OCI-LY1 (cell line): ENCODE data around the gene NUP93.

ENCODE experiments used
- H2AFZ ChIP-seq: fragments of 200-600 bp; sonication (generic), shearing (Covaris generic); 2 replicates; pipeline ENCODE4 v1.6.0; 2014; ENCODE audit warnings: antibody characterized with exemption, mild to moderate bottlenecking, low read length
- H3F3A ChIP-seq: fragments of 200-600 bp; sonication (generic), shearing (Covaris generic); 2 replicates; pipeline ENCODE4 v1.6.0; 2014; ENCODE audit warnings: mild to moderate bottlenecking, antibody characterized with exemption, low read length, moderate library complexity; ENCODE audit not compliant: insufficient read depth
- H3K27ac ChIP-seq: fragments of 200-600 bp; sonication (generic); 2 replicates; pipeline ENCODE4 v1.5.1; 2014; ENCODE audit warnings: low read length, mixed run types, mild to moderate bottlenecking, low read depth; ENCODE audit not compliant: poor library complexity, severe bottlenecking
- H3K27me3 ChIP-seq: fragments of 200-600 bp; sonication (generic); 2 replicates; pipeline ENCODE4 v1.6.0; 2014; ENCODE audit warnings: antibody characterized with exemption, mild to moderate bottlenecking, low read length, moderate library complexity; ENCODE audit not compliant: insufficient read depth
- H3K36me3 ChIP-seq: fragments of 200-600 bp; sonication (generic); 2 replicates; pipeline ENCODE4 v1.6.1; 2014; ENCODE audit warnings: mild to moderate bottlenecking, antibody characterized with exemption, low read length, moderate library complexity, mixed read lengths; ENCODE audit not compliant: insufficient read depth
- H3K4me1 ChIP-seq: fragments of 200-600 bp; sonication (generic); 2 replicates; pipeline ENCODE4 v1.5.1; 2014; ENCODE audit warnings: mild to moderate bottlenecking, low read length, moderate library complexity; ENCODE audit not compliant: insufficient read depth, severe bottlenecking
- H3K4me2 ChIP-seq: fragments of 200-600 bp; sonication (generic), shearing (Covaris generic); 2 replicates; pipeline ENCODE4 v1.6.1; 2014; ENCODE audit warnings: low read length
- H3K4me3 ChIP-seq: fragments of 200-600 bp; sonication (generic); 2 replicates; pipeline ENCODE4 v1.5.1; 2014; ENCODE audit warnings: low read length, low read depth, mild to moderate bottlenecking, mixed read lengths; ENCODE audit not compliant: poor library complexity, severe bottlenecking
- H3K79me2 ChIP-seq: fragments of 200-600 bp; shearing (Covaris generic); 2 replicates; pipeline ENCODE4 v1.6.1; 2016; ENCODE audit warnings: mixed run types, low read length, mixed read lengths; ENCODE audit not compliant: insufficient read depth
- H3K9ac ChIP-seq: fragments of 200-600 bp; sonication (generic), shearing (Covaris generic); 2 replicates; pipeline ENCODE4 v1.6.1; 2014; ENCODE audit warnings: mild to moderate bottlenecking, low read length, mixed read lengths
- H3K9me2 ChIP-seq: fragments of 200-600 bp; sonication (generic), shearing (Covaris generic); 2 replicates; pipeline ENCODE4 v1.6.1; 2014; ENCODE audit warnings: low read depth, mild to moderate bottlenecking, low read length, mixed read lengths
- H3K9me3 ChIP-seq: fragments of 200-600 bp; shearing (Covaris generic); 2 replicates; pipeline ENCODE4 v1.6.1; 2014; ENCODE audit warnings: low read length, mixed read lengths
- H4K20me1 ChIP-seq: fragments of 200-600 bp; sonication (generic), shearing (Covaris generic); 2 replicates; pipeline ENCODE4 v1.6.0; 2016; ENCODE audit warnings: mild to moderate bottlenecking, low read length; ENCODE audit not compliant: insufficient read depth
- EZH2 ChIP-seq: fragments of 200-600 bp; sonication (generic), shearing (Covaris generic); IDR thresholded peaks from 2 replicates; pipeline ENCODE4 v1.8.0; 2017; ENCODE audit warnings: borderline replicate concordance, mixed run types, mild to moderate bottlenecking, antibody characterized with exemption, low read length, moderate library complexity, mixed read lengths
- TF ChIP-seq, protein P1 (sequence below): fragments of 200-600 bp; sonication (generic), shearing (Covaris generic); IDR thresholded peaks from 2 replicates; pipeline ENCODE4 v1.5.1; 2017; ENCODE audit warnings: mild to moderate bottlenecking, antibody characterized with exemption, low read length, moderate library complexity, mixed read lengths

Gene NUP93

GRCh38 chr16:56844056-56844455 is 114.1 kb downstream of the NUP93 start:
- no peak for TF ChIP-seq EZH2
- TF ChIP-seq, protein P1, sequence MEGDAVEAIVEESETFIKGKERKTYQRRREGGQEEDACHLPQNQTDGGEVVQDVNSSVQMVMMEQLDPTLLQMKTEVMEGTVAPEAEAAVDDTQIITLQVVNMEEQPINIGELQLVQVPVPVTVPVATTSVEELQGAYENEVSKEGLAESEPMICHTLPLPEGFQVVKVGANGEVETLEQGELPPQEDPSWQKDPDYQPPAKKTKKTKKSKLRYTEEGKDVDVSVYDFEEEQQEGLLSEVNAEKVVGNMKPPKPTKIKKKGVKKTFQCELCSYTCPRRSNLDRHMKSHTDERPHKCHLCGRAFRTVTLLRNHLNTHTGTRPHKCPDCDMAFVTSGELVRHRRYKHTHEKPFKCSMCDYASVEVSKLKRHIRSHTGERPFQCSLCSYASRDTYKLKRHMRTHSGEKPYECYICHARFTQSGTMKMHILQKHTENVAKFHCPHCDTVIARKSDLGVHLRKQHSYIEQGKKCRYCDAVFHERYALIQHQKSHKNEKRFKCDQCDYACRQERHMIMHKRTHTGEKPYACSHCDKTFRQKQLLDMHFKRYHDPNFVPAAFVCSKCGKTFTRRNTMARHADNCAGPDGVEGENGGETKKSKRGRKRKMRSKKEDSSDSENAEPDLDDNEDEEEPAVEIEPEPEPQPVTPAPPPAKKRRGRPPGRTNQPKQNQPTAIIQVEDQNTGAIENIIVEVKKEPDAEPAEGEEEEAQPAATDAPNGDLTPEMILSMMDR, result no peak
- Histone ChIP-seq H4K20me1 (no peaks in the 10 kb centered on the region), H3K4me3 (no peak overlapping the region), H3K4me2 (no peak overlapping the region), H2AFZ (no peak overlapping the region), H3K9ac (no peak overlapping the region), H3K4me1 (peaks cover 11% of the 10 kb centered on the region), H3K36me3 (peaks cover 60% of the 10 kb centered on the region), H3F3A (no peaks in the 10 kb centered on the region), H3K27ac (no peak overlapping the region), H3K27me3 (no peaks in the 10 kb centered on the region), H3K79me2 (no peaks in the 10 kb centered on the region), H3K9me2 (no peaks in the 10 kb centered on the region), H3K9me3 (no peaks in the 10 kb centered on the region)

DNA sequence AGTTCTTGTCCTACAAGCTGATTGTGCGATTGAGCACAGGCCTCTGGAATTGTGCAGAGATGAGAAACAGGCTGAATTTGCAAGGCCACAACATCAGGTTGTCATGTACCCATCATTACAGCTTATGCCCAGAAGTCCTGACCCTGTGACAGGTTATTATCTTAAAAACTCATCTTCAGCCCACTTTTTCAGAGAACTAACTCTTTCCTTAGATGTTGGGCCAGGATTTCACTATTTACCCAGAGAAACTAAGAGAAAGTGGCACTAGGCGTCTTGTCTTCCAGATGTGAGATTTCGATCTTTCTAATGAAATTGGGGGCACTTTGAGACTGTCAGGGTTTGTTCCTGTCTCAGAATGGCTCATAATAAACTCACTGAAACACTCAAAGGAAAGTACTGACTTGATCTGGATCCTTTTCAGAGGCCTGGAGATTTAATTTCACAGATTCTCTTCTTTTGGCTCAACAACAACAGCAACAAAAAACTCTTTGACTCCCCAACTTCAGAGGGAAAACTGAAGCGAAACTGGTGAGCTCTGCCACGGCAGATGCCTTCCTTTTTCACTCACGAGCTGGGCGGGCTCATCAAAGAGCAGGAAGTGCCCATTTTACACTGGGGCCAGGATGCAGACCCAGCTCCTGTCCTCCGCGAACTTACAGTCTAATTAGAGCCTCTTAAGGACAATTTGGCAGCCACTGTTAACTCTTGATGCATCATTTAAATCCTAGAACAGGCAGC is 117.4 kb downstream of the NUP93 start:
- no peak overlapping the region for H3K27ac ChIP-seq
- no peak overlapping the region for H3K4me2 ChIP-seq
- H3K9me2 ChIP-seq, result no peaks in the 10 kb centered on the region
- no peak overlapping the region for H3K9ac ChIP-seq
- no peaks in the 10 kb centered on the region for H3F3A ChIP-seq
- H3K9me3 ChIP-seq, result no peaks in the 10 kb centered on the region
- H3K79me2 ChIP-seq, result no peaks in the 10 kb centered on the region
- H3K36me3 ChIP-seq, result peaks cover 35% of the 10 kb centered on the region
- H2AFZ ChIP-seq, result no peak overlapping the region
- H3K4me1 ChIP-seq, result peaks cover 14% of the 10 kb centered on the region
- H4K20me1 ChIP-seq, result no peaks in the 10 kb centered on the region
- no peak overlapping the region for H3K4me3 ChIP-seq
- no peaks in the 10 kb centered on the region for H3K27me3 ChIP-seq
- TF ChIP-seq EZH2, result no peak

- Histone ChIP-seq H3K9me2 (no peaks in the 10 kb centered on the region), H3K9ac (no peak overlapping the region), H4K20me1 (no peaks in the 10 kb centered on the region), H3K79me2 (no peaks in the 10 kb centered on the region), H2AFZ (no peak overlapping the region), H3K4me1 (peaks cover 14% of the 10 kb centered on the region), H3K4me3 (no peak overlapping the region), H3F3A (no peaks in the 10 kb centered on the region), H3K4me2 (no peak overlapping the region), H3K27ac (no peak overlapping the region), H3K36me3 (peaks cover 26% of the 10 kb centered on the region), H3K27me3 (no peaks in the 10 kb centered on the region), H3K9me3 (no peaks in the 10 kb centered on the region)
- no peak for TF ChIP-seq EZH2
- TF ChIP-seq, protein P1, result no peak
Observed at GRCh38 chr16:56848029-56848936, 118.4 kb downstream of the NUP93 start.
